Measurements from ENCODE around the gene TDRD12.

The TDRD12 gene

DNA sequence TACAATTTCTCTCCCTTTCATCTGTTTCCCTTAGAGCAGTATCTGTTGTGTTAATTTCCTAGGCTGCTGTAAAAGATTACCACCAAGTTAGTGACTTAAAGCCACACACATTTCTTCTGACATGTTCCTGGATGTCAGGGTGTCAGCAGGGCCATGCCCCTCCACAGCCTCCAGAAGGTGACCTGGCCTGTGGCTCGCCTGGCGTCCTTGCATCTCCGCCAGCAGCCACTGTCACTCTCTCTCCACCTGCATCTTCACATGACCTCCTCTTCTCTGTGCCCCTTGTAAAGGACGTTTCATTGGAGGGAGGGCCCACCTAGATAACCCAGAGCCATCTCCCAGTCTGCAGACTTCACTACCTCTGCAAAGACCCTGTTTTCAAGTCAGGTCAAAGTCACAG, 88.7 kb downstream of the TDRD12 start:
- DNase-seq (ENCODE audit: low read depth in 2 of 2): no peak

DNA sequence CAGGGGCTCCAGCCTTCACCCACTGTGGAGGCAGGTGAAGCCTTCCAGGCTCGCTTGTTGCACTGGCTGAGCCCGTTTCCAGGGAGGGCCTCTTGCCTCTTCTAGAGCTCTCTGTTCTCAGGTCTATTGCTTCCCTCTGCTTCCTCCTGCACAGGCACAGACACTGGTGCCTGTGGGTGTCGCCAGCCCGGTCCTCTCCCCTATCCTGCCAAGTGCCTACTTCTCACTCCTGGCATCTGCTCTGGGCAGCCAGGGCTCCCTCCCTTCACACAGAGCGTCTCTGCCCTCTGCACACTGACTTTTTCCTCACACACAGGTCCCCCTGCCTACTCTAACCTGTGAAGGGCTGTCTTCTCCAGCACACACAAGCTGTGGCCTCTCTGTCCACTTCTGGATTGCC, 89.7 kb downstream of the TDRD12 start:
- no peak for DNase-seq (ENCODE audit: low read depth in 2 of 2)

DNA sequence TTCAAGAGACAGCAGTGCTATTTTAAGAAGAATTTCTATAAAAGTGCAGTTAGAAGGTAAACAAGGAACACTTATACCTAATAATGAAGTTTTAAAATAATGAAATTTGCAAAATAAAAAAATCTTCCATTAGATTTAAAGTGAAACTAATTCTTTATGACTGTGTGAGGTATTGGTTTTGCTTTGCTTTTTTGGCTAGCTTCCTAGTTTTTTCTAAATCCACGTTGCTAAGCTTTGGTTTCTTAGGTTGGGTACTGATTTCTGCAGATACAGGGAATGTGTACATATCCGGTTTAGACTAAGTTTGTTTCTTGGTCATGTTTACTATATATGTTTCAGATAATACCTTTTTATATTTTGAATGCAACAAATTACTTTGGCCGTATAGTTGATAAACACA, 90.2 kb downstream of the TDRD12 start:
- DNase-seq (ENCODE audit: low read depth in 2 of 2): no peak

DNA sequence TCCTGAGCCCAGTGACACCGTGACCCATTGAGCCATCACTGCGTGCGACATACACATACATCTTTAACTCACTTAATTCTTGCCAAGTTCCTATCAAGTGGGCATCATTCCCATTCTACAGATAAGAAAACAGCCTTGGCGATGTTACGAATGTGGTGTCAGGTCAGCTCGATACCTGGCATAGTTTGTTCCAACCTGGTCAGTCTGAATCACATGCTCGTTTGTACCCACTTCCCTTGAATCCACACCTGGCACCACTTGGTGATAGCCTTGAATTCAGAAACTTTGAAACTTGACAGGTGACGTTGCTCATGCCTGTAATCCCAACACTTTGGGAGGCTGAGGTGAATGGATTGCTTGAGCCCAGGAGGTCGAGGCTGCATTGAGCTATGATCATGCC, 90.9 kb downstream of the TDRD12 start:
- DNase-seq (ENCODE audit: low read depth in 2 of 2): no peak

DNA sequence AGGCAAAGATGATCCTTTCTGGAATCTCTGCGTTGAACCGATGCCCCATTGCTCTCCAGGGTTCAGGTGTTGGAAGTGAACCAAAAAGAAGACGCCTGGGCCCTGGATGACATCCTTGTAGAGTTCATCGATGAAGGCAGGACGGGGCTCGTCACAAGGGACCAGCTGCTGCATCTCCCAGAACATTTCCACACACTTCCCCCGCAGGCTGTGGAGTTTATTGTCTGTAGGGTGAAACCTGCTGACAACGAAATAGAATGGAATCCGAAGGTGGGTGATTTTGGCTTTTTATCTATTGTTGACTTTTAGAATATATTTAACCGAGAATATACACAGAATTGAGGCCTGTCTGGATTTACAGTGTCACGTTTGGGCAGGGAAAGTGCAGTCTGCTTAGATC, 91.6 kb downstream of the TDRD12 start:
- no peak for DNase-seq (ENCODE audit: low read depth in 2 of 2)

DNA sequence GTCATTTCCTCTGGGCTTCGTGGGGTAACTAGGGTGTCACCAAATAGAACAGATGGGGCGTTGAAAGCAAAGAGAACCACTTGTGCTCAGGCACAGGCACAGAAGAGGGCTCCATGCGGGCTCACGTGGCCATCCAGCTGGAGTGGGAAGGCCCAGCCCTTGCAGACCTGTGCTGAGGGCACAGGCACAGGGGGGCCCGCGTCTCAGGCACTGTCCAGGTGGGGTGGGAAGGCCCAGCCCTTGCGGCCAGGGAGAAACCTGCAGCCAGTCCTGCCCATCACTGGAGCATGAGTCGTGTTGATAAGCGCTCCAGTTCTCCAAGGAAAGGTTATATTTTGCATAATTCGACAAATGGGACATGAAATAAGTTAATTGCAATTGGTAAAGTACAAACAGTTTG, 92.5 kb downstream of the TDRD12 start:
- DNase-seq (ENCODE audit: low read depth in 2 of 2): no peak

DNA sequence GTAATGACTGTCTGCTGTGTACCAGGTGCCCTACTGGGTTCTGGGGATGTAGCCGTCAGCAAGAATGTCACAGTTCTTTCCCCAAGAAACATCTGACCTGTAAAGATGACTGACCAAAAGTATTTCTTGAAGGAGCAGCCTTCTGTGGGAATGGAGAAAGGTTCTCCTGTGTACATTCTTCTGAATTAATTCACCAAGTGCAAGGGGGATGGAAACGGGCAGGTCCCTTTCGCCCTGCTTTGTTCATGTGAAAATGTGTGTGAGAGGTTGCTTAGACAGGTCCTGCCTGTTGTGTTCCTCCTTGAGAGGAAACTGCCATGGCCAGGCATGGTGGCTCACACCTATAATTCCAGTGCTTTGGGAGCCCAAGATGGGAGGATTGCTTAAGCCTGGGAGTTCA, 93.0 kb downstream of the TDRD12 start:
- DNase-seq (ENCODE audit: low read depth in 2 of 2): no peak

DNA sequence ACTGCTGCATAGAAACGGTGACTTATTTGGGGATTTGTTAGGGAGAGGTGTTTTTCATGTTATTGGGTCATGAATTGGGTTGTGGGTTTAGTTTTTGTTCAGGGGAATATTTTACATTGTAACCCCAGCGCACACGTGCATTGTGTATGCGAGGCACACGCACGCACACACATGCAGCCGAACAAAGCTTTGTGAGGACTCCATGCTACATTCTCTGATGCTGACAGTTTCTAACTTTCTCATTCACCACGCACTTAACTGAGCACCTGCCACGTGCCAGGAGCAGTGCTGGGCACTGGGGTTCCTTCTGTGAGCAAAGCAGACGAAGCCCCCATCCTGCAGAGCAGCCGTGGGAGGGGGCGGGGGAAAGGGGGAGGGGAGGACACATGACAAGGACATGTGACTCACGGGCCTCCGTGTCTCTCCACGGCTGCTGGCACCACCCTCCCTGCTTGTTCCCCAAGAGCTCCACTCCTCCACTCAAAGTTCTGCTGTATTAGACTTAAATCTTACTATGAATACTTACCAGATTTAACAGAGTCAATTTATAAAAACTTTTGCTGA, 94.4 kb downstream of the TDRD12 start:
- DNase-seq (ENCODE audit: low read depth in 2 of 2): no peak

DNA sequence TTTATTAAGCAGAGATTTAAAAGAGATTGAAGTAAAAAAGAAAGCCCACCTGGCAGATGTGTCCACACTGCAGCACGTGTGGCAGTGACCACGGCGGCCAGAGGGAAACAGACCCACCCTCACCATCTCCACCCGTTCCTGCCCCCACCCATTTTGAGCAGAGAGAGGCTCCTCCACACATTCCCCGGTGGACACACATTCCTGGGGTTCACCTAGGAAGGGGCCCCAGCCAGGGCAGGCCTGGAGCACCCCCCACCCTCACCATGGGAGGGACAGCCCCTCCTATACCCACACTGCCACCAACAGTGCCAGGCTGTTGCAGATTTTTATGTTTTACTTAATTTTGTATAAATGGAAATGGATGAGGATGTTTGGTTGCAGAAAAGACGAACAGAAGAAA, 95.1 kb downstream of the TDRD12 start:
- no peak for DNase-seq (ENCODE audit: low read depth in 2 of 2)

DNA sequence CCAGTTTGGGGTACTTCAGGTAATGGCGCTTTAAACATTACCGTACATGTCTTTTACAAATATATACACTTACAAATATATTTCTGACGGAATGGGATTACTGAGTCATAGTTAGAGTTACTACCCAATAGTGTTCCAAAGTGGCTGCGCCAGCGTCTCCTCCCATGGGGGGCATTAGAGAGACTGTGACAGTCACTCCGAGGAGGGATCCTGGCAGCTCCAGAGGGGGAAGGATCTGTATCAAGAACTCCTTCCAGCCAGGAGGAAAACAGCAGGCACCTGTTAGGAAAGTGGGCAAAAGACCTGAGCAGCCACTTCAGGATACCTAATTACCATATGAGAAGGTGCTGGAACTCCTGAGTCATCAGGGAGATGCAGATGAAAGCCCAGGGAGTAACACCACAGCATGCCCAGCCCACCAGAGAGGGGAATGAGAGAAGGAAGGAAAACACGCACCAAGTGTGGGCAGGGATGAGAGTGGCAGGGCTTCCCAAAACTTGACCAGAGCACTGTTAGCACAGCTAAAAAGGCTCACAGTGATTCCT, 97.1 kb downstream of the TDRD12 start:
- DNase-seq (ENCODE audit: low read depth in 2 of 2): no peak

DNA sequence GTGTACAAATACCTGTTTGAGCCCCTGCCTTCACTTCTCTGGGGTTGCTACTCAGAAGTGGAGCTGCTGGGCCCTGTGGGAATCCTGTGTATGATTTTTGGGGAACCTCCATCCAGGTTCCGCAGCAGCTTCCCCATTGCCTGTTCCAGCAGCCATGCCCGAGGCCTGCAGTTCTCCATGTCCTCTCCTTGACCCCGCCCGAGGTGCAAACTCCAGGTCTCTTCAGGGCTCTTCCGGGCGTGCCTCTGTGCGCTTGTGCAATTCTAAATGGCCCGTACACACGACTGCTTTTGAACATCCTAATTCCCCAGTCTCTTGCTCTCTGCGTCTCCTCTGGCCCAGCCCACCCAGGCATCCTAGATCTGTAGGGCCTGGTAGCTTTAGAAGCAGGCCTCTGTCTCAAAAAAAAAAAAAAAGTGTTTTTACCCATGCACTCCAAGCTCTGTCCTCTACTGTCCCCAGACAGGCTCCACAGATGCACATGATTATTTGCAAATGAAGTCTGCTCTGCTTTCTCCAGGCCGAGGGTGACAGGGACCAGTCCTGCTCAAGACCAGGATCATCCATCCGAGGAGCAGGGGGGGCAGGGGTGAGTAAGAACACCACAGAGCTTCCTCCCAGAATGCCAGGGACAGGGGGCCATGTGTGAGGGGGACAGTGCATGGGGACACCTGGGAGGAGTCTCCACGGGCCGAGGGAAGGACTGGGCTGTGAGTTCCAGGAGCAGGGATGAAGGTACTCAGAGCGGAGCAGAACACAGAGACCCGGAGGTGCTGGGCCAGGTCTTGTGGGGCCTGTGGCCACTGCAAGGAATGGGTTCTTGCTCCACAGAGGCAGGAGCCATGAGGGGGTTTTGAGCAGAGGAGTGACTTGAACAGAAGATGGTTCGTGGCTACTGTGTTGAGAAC, 98.3 kb downstream of the TDRD12 start:
- no peak for DNase-seq (ENCODE audit: low read depth in 2 of 2)

DNA sequence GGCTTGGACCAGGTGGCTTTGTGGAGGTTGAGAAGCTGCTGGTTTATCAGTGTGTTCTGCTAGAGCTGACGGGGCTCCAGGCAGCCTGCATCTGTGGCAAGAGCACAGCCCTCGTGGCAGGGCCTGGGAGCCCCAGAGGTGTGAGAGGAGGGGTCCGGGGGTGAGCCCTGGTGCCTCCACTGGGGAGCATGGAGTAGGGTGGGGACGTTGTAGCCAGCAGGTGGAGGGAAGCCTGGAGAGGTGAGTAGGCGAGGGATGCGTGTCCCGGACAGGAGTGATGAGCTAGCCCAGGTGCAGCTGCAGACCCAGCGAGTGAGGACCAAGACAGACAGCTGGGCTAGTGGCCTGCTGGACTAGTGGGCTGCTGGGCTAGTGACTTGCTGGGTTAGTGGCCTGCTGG, 99.0 kb downstream of the TDRD12 start:
- DNase-seq (ENCODE audit: low read depth in 2 of 2): no peak

DNA sequence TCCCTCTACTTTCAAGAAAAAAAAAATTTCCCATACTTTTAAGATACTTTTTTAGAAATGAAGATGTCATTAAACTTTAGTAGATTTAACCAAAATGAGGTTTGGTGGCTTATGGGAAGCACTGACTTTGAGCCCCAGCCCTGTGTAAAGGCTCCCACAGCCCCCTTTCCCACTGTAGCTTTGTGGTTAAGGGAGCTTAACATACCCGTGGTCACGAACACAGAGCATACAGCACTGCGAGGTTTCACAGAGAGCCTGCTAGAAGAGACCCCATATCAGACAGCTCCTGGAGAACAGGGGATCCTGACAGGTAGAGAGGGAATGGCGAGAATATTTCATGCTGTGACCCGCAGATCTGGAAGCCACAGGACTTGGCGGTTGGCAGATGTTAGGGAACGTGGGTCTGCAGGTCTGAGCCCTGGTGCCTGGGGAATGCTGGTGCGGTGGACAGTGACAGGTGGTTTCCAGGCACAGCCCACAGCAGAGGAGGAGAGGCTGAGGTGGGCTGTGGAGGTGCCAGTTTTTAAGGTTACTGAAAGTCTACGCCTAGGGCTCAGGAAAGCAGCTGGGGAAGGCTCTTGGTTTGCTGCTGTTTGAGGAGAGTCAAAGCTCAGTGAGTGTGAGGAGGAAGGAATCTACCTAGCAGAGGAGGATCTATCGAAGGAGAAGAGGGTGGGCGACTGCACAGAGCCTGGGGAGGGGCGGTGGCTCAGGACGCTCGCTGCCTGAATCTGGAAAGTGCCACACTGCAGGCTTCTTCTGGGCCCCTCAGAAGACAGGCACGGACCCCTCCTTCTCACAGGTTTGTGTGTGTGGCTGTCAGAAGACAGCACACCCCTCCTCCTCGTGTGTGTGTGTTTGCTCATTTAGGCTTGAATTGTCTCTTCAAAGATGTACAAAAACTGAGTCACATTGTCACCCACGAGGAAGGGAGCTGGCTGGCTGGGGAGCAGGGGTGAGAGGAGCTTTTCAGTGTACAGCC, 100.1 kb downstream of the TDRD12 start:
- DNase-seq (ENCODE audit: low read depth in 2 of 2): no peak

DNA sequence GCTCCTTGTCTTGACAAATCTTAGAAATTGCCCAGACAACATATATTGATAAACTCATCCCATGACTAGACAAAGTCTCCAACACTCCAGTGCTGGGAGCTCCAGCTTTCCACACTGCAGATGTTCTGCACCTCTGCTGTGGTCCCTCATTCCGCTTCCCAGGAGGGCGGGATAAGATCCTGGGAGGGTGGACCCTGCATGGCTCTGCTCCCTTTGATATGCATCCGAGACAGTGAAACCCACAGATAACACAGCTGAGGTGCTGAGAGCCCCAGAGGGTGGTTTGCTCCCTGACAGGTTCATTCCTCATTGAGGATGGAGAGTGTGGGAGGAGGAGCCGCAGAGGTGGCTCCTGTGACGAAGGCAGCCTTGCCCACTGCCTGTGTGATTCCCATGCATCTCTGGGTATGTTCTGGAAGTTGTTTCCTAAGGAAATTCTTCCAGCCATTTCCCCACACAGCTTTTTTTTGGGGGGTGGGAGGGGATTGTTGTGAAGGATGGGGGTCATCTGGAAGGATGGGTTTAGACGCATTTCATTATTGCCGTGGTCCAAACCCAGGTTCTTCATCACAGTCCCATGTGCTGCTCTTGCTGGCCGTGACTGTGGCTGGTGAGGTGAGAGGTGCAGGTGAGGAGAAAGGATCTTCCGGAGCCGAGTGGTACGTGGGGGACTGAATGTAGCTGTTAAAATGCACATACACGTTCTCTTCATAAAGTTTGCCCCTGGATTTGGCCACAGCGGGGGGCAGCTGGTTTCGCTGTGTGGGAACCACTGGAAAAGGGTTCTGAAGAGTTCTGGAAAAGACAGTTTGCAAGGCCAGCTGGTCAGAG, 103.6 kb downstream of the TDRD12 start:
- DNase-seq (ENCODE audit: low read depth in 2 of 2): no peak

DNA sequence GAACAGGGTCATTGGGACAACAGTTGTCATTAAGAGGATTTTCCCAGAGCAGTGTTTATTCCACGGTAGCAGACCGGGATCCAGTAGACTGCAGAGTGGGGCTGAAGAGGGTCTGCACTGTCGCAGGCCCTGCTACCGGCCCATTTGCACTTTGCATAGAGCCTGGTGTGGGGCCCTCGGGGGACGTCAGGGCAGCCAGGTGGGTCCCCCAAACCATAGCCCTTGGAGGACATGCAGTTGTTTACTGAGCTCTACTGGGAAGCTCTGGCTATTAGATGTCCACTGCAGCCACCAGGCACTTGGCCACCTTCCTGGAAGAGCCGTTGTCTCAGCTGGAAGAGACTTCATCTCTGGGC, 104.2 kb downstream of the TDRD12 start:
- no peak for DNase-seq (ENCODE audit: low read depth in 2 of 2)

DNA sequence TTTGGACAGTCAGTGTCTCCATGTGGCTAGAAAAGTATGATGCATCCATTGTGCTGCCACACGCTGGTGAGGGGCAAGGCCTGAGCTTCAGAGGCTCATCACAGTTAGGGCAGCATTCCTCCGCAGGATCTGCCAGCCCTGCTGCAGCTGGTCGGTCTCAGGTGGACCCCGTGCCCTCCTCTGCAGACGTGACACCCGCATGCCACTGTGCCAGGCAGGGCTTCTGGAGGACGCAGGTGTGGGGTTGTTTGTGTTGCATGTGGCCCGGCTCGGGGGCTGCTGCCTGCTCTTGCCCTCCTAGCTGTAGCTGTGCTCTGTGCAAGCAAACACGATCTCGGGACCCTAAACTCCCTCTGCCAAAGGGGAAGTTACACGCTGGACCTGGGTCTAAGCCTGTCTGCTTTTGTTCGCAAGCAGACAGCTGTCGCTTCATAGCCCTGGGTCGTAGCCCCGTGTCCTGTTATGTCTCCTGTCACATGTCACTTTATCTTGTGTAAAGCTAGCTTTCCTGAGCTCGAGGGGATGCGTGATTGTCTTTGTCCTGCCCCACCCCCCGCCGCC, 104.7 kb downstream of the TDRD12 start:
- no peak for DNase-seq (ENCODE audit: low read depth in 2 of 2)

DNA sequence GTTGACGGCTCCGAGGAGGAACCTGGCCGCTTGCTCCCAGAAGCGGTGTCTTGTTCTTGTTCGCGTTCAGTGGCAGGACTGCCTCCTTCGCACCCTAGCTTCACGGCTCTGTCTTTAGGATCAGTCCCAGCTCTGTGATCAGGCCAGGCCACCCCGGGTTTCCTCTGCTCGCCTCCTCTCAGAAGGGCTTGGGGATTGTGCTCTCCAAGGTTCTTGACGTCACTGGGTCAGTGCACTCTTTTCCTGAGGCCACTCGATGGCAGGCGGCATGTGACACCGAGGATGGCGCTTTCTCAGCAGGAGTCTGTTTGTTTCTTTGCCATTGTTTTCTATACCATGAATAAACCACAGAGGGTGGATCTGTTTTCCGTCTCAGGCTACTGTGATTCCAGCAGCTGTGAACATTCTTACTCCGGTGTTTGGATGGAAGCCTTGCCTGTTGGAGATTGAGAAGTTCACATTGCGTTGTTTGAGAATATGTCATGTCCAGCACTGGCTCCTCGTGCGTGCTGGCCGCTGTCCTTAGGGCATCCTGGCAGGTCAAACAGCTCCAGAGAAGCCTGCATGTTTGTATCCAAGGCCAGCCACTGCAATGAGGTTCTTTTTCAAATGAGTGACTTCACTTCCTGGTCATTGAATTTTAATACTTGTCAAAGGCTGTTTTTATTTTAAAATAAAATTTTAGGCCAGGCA, 105.5 kb downstream of the TDRD12 start:
- no peak for DNase-seq (ENCODE audit: low read depth in 2 of 2)

DNA sequence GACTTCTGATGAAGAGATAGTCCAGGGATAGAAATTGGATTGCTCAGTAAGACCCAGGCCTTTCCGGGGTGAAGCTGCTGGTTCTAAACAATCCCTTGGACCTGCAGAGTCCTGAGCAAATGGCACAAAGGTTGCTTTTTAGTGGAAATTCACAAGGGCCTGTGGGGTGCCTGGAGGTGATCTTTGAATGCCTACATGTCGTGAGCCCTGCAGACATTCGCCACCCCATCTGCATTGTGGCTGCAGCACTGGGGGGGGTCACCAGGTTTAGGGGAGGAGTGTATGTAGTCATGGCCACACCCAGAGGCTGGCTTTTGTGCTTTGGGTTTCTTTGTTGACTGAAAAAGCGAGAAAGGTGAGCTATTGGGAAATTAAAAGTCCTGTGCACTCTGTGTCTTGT, 108.6 kb downstream of the TDRD12 start:
- DNase-seq (ENCODE audit: low read depth in 2 of 2): no peak

DNA sequence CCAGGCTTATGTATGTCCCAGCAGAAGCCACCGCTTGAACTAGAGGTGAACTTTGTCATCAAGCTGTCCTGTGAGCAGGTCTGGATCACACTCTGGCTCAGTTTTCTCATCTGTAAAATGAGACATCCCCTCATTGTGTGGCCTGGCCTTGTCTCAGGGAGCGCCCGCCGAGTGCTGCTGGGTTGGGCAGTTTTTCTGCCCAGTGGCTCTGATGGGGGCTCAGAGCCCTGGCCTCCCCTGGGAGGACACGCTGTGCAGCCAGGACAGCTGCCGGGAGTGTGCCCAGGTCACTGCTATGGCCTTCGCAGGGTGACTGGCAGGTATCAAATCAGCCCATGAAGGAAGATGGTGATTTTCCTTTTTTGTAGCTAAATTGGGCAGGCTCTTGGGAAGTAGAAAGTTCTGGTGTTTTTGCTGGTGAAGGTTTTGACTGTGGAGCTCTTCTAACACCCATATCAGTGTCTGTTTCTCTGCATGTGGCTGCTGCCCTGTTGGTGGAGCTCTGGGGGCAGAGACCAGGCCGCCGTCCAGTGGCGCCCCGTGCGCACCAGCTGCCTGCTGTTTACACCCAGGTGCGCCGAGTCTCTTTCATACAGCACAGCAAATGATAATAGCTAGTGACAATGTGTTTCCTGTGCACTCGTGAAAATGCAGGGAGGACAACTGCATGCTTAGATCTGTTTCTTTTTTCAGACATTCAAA, 109.2 kb downstream of the TDRD12 start:
- DNase-seq (ENCODE audit: low read depth in 2 of 2): no peak
